Measurements from ENCODE around the gene ANK2.

DNA sequence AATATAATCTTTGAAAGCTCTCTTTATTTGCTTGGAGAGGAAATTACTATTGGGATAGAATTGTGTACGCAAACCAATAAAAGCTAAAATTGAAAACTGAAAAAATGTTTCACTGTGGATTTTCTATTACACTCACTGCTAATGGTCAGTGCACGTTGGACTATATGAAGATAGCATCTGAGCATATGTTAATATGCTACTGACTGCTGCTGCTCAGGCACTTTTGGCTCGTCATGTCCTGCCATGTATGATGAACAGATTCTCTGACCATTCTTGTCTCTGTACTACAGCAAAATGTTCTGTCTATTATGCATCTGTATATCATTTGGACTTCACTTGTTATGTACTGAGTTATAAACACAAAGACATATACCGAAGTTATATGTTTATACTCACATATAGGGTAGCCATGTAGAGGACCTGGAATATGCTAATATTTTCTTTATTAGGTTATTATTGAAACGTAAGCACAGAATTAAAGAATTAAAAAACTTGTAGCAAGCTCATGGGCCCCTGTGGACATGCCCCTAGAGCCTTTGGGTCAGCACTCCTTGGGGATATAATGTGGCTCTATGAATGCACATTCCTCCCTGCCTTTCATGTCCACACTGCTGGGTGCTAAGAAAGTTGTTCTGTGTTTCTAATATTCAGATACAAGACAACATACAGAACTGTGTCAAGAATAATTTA, 120.8 kb downstream of the ANK2 start:
- TF ChIP-seq EP300 (IDR thresholded peaks at IDR 0.05; ENCODE audit: low read depth) (no peak), POLR2A (IDR thresholded peaks at IDR 0.05) (no peak), POLR2AphosphoS5 (IDR thresholded peaks at IDR 0.05) (no peak)
- TF ChIP-seq, protein P1, sequence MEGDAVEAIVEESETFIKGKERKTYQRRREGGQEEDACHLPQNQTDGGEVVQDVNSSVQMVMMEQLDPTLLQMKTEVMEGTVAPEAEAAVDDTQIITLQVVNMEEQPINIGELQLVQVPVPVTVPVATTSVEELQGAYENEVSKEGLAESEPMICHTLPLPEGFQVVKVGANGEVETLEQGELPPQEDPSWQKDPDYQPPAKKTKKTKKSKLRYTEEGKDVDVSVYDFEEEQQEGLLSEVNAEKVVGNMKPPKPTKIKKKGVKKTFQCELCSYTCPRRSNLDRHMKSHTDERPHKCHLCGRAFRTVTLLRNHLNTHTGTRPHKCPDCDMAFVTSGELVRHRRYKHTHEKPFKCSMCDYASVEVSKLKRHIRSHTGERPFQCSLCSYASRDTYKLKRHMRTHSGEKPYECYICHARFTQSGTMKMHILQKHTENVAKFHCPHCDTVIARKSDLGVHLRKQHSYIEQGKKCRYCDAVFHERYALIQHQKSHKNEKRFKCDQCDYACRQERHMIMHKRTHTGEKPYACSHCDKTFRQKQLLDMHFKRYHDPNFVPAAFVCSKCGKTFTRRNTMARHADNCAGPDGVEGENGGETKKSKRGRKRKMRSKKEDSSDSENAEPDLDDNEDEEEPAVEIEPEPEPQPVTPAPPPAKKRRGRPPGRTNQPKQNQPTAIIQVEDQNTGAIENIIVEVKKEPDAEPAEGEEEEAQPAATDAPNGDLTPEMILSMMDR (IDR thresholded peaks at IDR 0.05) = no peak
